ENCODE results near the gene SLC24A4. TPM values are rescaled to one million over a fixed set of nuclear protein-coding genes. Genes with fewer than 3 reads are reported as not detected.

The SLC24A4 gene
- total RNA-seq, 1 experiment from 2014 or later = 0.03 TPM

GRCh38 chr14:92502541-92503286 lies 179.7 kb downstream of the SLC24A4 start:
- Histone ChIP-seq H3K27ac (no peak overlapping the region), H3K27me3 (replicated peaks) (no peaks in the 10 kb centered on the region), H3K4me3 (no peak overlapping the region), H3K9me3 (replicated peaks) (no peaks in the 10 kb centered on the region), H3K4me1 (replicated peaks) (peaks cover 30% of the 10 kb centered on the region), H3K36me3 (no peaks in the 10 kb centered on the region)
- DNase-seq (ENCODE audit: low read depth in 1 of 2, low spot score in 2 of 2) = no peak

- Histone ChIP-seq H3K36me3 (no peaks in the 10 kb centered on the region), H3K27ac (peak overlapping the region; percentile 82)
These were observed 181.0 kb downstream of the SLC24A4 start for GRCh38 chr14:92503756-92504491.

GRCh38 chr14:92505826-92506225 lies 182.9 kb downstream of the SLC24A4 start:
- no peak for DNase-seq (ENCODE audit: low read depth in 1 of 2, low spot score in 2 of 2)
- Histone ChIP-seq H3K27ac (no peak overlapping the region), H3K36me3 (no peaks in the 10 kb centered on the region), H3K4me3 (no peak overlapping the region), H3K9me3 (replicated peaks) (no peaks in the 10 kb centered on the region), H3K27me3 (replicated peaks) (no peaks in the 10 kb centered on the region), H3K4me1 (replicated peaks) (peaks cover 32% of the 10 kb centered on the region)

More at GRCh38 chr14:92503756-92504491, 181.0 kb downstream of the SLC24A4 start:
- peak; percentile 69 to 83 for DNase-seq (ENCODE audit: low read depth in 1 of 2, low spot score in 2 of 2)
- Histone ChIP-seq H3K4me3 (no peak overlapping the region), H3K9me3 (replicated peaks) (no peaks in the 10 kb centered on the region), H3K27me3 (replicated peaks) (no peaks in the 10 kb centered on the region), H3K4me1 (replicated peaks) (peaks cover 30% of the 10 kb centered on the region)

- Histone ChIP-seq H3K27me3 (replicated peaks) (no peaks in the 10 kb centered on the region), H3K27ac (no peak overlapping the region), H3K4me1 (replicated peaks) (peaks cover 36% of the 10 kb centered on the region), H3K4me3 (no peak overlapping the region), H3K36me3 (no peaks in the 10 kb centered on the region), H3K9me3 (replicated peaks) (no peaks in the 10 kb centered on the region)
- no peak for DNase-seq (ENCODE audit: low read depth in 1 of 2, low spot score in 2 of 2)
These were observed 183.3 kb downstream of the SLC24A4 start for GRCh38 chr14:92506231-92506630.

- no peak for DNase-seq (ENCODE audit: low read depth in 1 of 2, low spot score in 2 of 2)
- Histone ChIP-seq H3K27me3 (replicated peaks) (no peaks in the 10 kb centered on the region), H3K27ac (no peak overlapping the region), H3K36me3 (no peaks in the 10 kb centered on the region), H3K4me1 (replicated peaks) (peaks cover 39% of the 10 kb centered on the region), H3K4me3 (no peak overlapping the region), H3K9me3 (replicated peaks) (no peaks in the 10 kb centered on the region)
These were observed 184.3 kb downstream of the SLC24A4 start for GRCh38 chr14:92507174-92507768.

GRCh38 chr14:92510972-92511371 lies 188.0 kb downstream of the SLC24A4 start:
- H3K27me3 ChIP-seq (replicated peaks) = no peaks in the 10 kb centered on the region
- no peak overlapping the region for H3K4me3 ChIP-seq
- peak overlapping the region; percentile 68 for H3K27ac ChIP-seq
- DNase-seq (ENCODE audit: low read depth in 1 of 2, low spot score in 2 of 2) = no peak
- no peaks in the 10 kb centered on the region for H3K9me3 ChIP-seq (replicated peaks)
- peaks cover 37% of the 10 kb centered on the region for H3K4me1 ChIP-seq (replicated peaks)
- H3K36me3 ChIP-seq = peaks cover 4% of the 10 kb centered on the region; the same call in 1 of the 2 replicates

- Histone ChIP-seq H3K27me3 (replicated peaks) (no peaks in the 10 kb centered on the region), H3K36me3 (peaks cover 4% of the 10 kb centered on the region; the same call in 1 of the 2 replicates), H3K9me3 (replicated peaks) (no peaks in the 10 kb centered on the region), H3K4me3 (no peak overlapping the region), H3K4me1 (replicated peaks) (peaks cover 37% of the 10 kb centered on the region), H3K27ac (peak overlapping the region; percentile 68)
- DNase-seq (ENCODE audit: low read depth in 1 of 2, low spot score in 2 of 2) = peak; percentile 85
These were observed 188.7 kb downstream of the SLC24A4 start for GRCh38 chr14:92511453-92512238.

- Histone ChIP-seq H3K27ac (no peak overlapping the region), H3K27me3 (replicated peaks) (no peaks in the 10 kb centered on the region), H3K9me3 (replicated peaks) (no peaks in the 10 kb centered on the region), H3K36me3 (peaks cover 4% of the 10 kb centered on the region; the same call in 1 of the 2 replicates), H3K4me3 (peak overlapping the region; percentile 69), H3K4me1 (replicated peaks) (peaks cover 37% of the 10 kb centered on the region)
- peak in 1 of 2 experiments; percentile 42 for DNase-seq (ENCODE audit: low read depth in 1 of 2, low spot score in 2 of 2)
These were observed 189.8 kb downstream of the SLC24A4 start for GRCh38 chr14:92512807-92513203.

- Histone ChIP-seq H3K27me3 (replicated peaks) (no peaks in the 10 kb centered on the region), H3K4me3 (peak within 1 kb of the TSS; percentile 69), H3K9me3 (replicated peaks) (no peaks in the 10 kb centered on the region), H3K4me1 (replicated peaks) (peaks cover 37% of the 10 kb centered on the region), H3K27ac (peak within 1 kb of the TSS; percentile 71), H3K36me3 (peaks cover 4% of the 10 kb centered on the region; the same call in 1 of the 2 replicates)
- DNase-seq (ENCODE audit: low read depth in 1 of 2, low spot score in 2 of 2) = peak; percentile 36 to 57
These were observed 190.4 kb downstream of the SLC24A4 start, which contains the start of gene RIN3 for GRCh38 chr14:92513204-92513965. TSS of gene RIN3 (plus strand) at chr14:92513781. CDS start at chr14:92513933, 152 bp downstream.

GRCh38 chr14:92513966-92514843 lies 191.2 kb downstream of the SLC24A4 start:
- Histone ChIP-seq H3K36me3 (peaks cover 4% of the 10 kb centered on the region; the same call in 1 of the 2 replicates), H3K9me3 (replicated peaks) (no peaks in the 10 kb centered on the region), H3K4me1 (replicated peaks) (peaks cover 37% of the 10 kb centered on the region), H3K27me3 (replicated peaks) (no peaks in the 10 kb centered on the region), H3K27ac (peak overlapping the region; percentile 71), H3K4me3 (peak overlapping the region; percentile 69)
- DNase-seq (ENCODE audit: low read depth in 1 of 2, low spot score in 2 of 2) = peak in 1 of 2 experiments; percentile 35

GRCh38 chr14:92514844-92515514 lies 192.0 kb downstream of the SLC24A4 start:
- Histone ChIP-seq H3K36me3 (peaks cover 4% of the 10 kb centered on the region; the same call in 1 of the 2 replicates), H3K9me3 (replicated peaks) (no peaks in the 10 kb centered on the region), H3K4me3 (no peak overlapping the region), H3K27me3 (replicated peaks) (no peaks in the 10 kb centered on the region), H3K27ac (no peak overlapping the region), H3K4me1 (replicated peaks) (peaks cover 37% of the 10 kb centered on the region)
- peak in 1 of 2 experiments; percentile 25 for DNase-seq (ENCODE audit: low read depth in 1 of 2, low spot score in 2 of 2)
